SK-N-SH treated with all-trans-retinoic acid at 6 μM for 48 hours (cell line): ENCODE data around the gene TIA1.

Experiments
- CREB5 ChIP-seq: fragments of 250-450 bp; sonication (Bioruptor Pico); IDR thresholded peaks from 2 replicates; pipeline ENCODE4 v1.5.1; 2020; ENCODE audit warnings: low read depth, mild to moderate bottlenecking, moderate library complexity
- CSDC2 ChIP-seq: fragments of 250-450 bp; sonication (Bioruptor Pico); IDR thresholded peaks from 2 replicates; pipeline ENCODE4 v1.5.0; 2020; ENCODE audit warnings: mild to moderate bottlenecking, moderate library complexity
- SNAI2 ChIP-seq: fragments of 250-450 bp; sonication (Bioruptor Pico); IDR thresholded peaks from 2 replicates; pipeline ENCODE4 v1.5.0; 2020; ENCODE audit warnings: mild to moderate bottlenecking, moderate library complexity
- ZFP30 ChIP-seq: fragments of 450-650 bp; formaldehyde crosslinking; IDR thresholded peaks from 2 replicates; pipeline ENCODE4 v1.5.0; 2022; ENCODE audit warnings: mild to moderate bottlenecking, moderate library complexity
- ZNF565 ChIP-seq: fragments of 450-650 bp; formaldehyde crosslinking; conservative IDR thresholded peaks from 2 replicates; pipeline ENCODE4 v1.5.0; 2020; ENCODE audit warnings: low read depth, mild to moderate bottlenecking, moderate library complexity
- TF ChIP-seq, protein P1 (sequence below): fragments of 250-450 bp; sonication (Bioruptor Pico); IDR thresholded peaks from 2 replicates; pipeline ENCODE4 v1.8.0; 2021; ENCODE audit warnings: low read depth, mild to moderate bottlenecking, moderate library complexity, borderline replicate concordance

DNA sequence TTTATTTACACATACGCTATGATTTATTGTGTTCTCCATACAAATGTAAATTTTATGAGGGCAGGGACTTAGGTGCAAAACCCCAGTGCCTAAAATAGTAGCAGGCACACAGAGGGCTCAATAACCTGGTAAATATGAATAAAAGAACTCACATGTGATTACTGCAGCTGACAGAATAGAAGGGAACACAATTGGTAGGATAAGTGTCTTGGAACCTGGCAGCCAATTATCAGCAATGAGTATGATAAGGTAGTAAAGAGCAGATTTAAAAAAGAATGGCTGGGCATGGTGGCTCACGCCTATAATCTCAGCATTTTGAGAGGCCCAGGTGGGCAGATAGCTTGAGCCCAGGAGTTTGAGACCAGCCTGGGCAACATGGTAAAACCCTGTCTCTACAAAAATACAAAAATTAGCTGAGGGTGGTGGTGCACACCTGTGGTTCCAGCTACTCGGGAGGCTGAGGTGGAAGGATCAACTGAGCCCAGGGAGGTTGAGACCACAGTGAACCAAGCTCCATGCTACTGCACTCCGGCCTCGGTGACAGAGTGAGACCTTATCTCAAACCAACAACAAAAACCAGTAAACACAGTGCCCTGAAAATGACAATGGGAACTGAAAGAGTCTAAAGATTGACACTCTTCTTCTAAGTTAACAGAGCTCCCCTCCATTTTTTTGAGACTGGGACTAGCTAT, 35.2 kb upstream of the TIA1 start:
- no peak for TF ChIP-seq CREB5 (CRISPR knock-in tag)
- no peak for TF ChIP-seq ZFP30 (CRISPR knock-in tag)
- no peak for TF ChIP-seq ZNF565 (CRISPR knock-in tag)
- TF ChIP-seq SNAI2: no peak
- TF ChIP-seq, protein P1, sequence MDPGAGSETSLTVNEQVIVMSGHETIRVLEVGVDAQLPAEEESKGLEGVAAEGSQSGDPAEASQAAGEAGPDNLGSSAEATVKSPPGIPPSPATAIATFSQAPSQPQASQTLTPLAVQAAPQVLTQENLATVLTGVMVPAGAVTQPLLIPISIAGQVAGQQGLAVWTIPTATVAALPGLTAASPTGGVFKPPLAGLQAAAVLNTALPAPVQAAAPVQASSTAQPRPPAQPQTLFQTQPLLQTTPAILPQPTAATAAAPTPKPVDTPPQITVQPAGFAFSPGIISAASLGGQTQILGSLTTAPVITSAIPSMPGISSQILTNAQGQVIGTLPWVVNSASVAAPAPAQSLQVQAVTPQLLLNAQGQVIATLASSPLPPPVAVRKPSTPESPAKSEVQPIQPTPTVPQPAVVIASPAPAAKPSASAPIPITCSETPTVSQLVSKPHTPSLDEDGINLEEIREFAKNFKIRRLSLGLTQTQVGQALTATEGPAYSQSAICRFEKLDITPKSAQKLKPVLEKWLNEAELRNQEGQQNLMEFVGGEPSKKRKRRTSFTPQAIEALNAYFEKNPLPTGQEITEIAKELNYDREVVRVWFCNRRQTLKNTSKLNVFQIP (CRISPR knock-in tag): no peak
- no peak for TF ChIP-seq CSDC2 (CRISPR knock-in tag)
